GM19452 (cell line): Measurements from ENCODE around the gene PXK.

Source experiments
- ATAC-seq: cut with Tn5 transposase; IDR thresholded peaks from one replicate; pipeline ENCODE4 v1.9.1; 2021; ENCODE audit not compliant: unreplicated experiment

PXK gene

DNA sequence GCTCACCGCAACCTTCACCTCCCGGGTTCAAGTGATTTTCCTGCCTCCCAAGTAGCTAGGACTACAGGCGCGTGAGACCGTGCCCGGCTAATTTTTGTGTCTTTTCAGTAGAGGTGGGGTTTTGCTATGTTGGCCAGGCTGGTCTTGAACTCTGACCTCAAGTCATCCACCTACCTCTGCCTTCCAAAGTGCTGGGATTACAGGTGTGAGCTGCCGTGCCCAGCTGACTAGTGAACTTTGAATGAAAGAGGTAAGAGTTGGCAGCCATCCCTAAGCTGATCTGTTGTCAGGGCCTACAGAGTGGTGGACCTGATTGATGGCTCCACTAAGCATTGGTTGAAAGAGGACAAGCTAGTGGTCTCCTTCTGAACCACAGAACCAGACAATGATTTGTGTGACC is 15.3 kb downstream of the PXK start:
- ATAC-seq, result no peak

DNA sequence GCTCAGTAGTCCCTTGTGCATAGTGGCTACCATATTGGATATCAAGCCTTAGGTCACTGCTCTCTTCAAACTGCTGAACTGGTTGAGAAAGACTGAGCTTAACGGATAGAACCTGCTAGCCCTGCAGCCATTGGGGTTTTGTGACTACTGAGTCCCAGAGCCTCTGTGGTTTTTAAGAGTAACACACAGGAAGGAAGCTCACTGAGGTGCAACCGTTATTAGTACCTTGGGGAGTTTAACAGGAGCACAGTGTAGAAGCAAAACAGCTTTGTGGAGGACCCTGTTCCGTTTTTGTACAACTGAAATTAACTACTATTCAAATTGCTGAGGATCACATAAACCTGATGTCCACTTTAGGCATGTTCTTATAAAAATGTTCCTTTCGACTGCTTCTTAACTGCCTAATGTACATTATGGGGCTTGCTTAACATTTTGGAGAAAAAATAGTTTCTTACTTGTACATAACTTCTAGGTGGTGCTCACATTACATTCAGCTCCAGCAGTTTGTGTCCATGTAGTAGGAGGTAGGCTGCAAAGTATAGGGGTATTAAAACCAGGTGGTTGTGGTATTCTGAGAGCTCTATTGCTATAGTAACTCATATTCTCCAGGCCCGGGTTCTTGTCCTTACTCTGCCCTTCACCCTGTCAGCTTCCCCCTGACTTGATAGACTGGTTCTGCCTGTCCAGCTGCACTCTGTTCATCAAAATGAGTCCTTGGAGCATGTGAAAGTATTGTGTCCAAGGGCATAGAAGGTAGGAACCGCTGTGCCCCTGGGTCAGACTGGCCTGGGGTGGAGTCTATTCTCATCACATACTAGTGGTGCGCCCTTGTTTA is 17.3 kb downstream of the PXK start:
- peak; percentile 90 for ATAC-seq

DNA sequence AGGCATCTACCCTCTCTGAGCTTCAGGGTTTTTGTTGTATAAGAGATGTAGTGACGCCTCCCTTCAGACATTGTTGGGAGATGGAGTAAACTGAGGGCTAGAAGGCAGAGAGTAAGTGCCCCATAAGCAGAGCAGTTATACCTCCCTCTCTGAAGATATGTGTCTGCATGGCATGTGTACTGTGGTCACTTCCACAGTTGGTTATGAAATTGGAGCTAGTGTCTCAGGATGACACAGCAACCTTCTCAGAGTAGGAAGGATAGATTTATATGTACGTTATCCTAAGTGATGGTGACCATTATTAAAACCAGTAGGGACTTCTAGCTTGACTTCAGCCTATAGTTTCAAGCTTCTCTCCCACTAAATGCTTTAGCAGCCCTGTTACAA is 17.9 kb downstream of the PXK start:
- peak; percentile 3 for ATAC-seq

DNA sequence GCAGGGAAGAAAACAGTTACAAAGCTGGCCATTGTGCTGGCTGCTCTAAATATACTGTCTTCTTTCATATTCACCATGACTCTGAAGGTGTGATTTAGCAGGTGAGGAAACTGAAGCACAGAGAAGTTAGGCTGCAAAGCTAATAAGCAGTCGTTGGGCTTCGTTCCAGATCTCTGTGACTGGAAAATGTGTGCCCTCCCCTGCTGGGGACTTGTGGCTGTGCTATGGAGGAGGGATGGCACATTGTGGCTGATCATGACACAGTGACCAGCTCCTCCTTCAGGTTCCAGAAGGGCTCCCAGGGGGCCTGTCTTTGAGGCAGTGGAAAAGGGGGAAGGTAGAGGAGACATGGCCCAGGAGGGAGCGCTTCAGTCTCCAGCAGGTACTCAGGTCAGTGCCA is 19.2 kb downstream of the PXK start:
- no peak for ATAC-seq

DNA sequence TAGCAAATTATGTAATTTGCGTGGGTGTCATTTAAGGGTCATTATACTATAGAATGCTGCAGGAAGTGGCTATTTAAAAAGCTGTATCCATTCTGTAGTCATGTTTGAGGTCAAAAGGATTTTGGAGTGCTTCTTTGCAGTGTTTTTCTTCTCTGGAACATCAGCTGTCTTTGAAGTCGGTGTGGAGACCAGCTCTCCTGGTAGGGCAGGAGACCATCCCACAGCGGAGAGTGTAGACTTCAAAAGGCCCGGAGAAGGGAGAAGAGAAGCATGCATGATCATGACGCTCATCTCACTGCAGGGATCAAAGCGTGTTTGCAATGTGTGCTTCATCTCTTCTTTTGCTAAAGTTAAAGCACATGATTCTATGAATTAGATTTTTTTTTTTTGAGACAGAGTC is 19.9 kb downstream of the PXK start:
- ATAC-seq, result no peak

DNA sequence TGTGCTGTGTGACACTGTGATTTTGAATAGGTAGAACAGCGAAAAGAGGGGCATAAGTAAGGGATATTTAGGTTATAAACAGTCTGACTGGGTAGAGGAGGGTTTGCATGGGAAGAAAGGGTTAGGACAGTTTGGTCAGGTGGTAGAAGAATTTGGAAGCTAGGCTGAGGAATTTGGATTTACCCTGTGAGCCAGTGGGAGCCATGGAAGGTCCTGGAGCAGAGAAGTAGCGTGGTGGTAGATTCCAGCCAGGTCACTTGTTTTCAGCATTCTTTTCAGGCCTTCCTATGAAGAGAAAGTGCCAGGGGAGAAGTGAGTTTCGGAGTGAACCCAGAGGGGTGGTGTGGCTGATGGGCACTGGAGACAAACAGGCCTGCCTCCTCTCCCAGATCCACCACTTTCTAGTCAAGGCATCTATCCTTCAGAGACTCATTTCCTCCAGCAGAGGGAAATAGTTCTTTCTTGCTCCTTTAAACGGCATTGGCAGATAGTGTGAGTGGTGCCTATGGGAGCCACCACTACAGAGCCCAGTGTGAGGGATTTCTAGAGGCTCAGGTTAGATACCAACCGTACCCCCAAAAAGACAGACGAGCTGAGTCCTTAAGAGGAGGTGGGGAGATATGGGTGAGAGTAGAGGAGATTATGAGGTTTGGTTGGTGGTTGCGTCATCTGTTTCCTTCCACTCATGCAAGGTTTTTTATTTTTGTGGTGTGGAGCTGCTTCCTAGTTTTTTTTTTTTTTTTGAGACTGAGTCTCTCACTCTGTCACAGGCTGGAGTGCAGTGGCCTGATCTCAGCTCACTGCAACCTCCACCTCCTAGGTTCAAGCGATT is 21.2 kb downstream of the PXK start:
- ATAC-seq, result no peak

DNA sequence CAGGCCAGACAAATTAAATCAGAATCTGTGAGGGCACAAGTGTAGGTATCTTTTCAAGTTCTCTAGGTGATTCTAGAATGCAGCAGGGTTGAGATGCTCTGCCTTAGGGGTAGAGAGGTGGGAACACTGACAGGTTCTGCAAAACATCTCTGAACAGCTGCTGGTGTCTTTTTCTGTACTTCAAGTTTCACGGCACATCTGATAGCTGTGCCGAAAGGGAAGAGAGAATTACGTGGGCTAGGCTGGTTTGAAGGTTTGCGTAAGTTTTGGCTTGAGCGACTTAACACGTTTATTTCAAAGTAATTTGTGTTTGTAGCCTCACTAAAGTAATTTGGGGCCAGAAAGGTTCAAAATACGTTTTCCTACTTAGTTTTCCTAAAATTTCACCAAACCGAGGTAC is 22.5 kb downstream of the PXK start:
- no peak for ATAC-seq

DNA sequence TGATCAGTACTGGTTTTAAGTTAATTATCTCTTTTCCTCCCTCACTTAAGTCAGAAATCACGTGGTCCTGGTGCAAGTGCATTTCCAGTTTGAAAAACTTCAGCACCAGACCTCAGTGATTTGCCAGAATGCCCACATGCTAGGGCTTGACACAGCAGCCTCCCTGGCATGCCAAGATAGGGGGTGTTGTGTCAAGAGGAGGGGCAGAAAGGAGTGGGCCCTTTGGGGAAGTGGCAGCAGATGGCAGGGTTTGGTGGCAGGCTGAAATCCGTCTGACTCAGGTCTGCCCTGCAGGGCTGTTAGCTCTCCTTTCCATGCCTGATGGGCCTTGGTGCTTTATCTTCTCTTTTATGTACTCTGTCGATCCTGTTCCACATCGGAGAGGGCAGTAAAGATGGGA is 23.4 kb downstream of the PXK start:
- ATAC-seq, result no peak

DNA sequence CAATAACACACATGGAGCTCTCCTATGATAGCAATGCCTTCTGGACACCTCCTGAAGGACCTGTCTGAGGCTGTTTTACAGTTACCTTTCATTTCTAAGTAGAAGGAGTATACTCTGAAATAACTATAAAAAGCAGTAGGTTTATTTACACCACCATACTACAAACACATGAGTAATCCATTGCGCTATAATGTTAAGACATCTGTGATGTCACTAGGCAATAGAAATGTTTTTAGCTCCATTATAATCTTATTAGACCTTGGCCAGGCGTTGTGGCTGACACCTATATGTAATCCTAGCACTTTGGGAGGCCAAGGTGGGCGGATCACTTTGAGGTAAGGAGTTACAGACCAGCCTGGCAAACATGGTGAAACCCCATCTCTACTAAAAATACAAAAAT is 24.7 kb downstream of the PXK start:
- no peak for ATAC-seq

DNA sequence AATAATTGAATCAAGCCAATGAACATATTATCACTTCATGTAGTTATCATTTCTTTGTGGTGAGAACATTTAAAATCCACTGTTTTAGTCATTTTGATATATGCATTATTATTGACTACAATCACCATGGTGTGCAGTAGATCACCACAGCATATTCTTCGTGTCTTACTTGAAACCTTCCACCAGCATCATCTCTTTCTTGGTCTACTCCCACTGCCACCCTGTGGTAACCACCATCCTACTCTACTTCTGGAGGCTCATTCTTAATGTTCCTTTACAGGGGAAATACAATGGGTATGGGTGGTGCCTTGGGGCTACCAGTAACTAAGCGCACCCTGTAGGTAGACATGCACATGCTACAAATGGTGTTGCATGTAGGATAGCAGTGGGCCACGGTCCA is 25.4 kb downstream of the PXK start:
- no peak for ATAC-seq

DNA sequence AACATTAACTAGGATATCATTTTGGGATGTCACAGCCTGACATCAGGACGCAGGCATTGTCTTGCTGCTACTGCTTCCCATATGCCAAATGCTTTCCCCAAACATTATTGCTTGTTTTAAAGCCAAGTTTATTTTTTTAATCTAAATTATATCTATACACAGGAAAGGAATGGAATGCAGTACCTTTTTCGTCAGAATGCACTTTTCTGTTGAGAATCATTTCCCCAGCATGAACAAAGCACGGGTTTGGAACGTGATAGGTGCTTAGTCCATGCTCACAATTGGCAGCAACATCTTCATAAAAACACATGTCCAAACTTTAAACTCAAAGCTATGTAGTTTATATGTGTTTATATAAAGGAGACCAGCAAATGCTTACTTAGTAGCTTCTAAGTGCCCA is 26.1 kb downstream of the PXK start:
- ATAC-seq, result no peak

DNA sequence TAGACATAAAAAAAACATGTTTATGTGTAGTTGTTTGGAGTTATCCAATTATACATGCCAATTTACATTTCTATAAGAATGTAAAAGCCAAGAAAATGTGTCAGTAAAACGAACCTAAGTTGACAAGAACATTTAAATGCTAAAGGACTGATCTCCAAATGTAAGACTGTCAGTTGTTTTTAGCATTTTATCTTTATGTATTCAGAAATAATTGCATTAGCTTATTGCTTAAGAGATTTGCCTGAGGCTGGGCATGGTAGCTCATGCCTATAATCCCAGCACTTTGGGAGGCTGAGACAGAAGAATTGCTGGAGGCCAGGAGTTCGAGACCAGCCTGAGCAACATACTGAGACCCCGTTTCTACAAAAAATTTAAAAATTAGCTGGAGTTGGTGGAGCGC is 26.9 kb downstream of the PXK start:
- ATAC-seq, result no peak

DNA sequence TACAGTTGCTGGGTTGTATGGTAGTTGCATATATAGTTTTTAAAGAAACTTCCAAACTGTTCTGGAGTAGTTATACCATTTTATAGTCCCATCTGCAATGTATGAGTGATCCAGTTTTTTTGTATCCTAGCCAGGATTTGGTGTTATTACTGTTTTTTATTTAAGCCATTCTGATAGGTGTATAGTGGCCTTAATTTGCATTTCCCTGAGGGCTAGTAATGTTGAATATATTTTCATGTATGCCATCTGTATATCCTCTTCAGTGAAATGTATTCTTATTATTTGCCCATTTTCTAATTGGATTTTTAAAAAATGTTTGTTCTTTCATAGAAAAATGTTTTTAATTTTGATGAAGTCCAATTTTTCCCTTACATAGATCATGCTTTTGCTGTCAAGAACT is 29.2 kb downstream of the PXK start:
- no peak for ATAC-seq

DNA sequence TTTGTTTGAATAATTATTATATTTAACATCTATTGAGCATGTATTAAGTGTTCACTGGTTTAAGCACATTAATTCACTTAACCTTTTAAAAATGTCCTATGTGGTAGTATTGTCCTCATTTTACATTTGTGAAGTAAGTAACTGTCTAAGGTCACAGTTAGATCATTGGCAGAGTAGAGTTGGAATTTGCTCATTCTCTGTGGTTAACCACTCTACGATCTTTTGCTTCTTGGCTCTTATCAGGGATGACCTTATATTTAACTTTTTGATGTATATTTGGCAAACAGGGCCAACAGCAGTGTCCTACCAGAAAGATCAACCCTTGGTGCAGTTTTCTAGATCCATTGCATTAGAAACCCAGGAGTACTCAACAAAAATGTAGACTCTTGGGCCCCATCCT is 34.0 kb downstream of the PXK start:
- ATAC-seq, result no peak

DNA sequence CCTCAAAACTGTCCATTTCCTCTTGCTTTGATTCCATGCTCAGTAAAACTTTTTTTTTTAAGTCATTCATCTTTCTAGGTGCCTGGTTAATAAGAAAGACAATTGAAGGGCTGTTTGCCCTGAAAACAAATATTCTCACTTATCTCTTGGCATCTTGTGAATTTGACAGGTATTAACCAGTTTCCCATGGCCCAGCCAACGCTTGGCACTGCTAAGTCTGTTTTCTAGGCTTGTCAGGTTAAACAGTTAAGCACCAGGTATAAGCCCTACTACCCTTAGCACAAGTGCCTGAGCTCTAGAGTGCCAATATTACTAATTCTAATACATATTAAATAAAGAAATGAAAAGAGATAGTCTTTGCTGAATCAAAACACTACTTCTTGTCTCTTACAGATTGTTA is 36.3 kb downstream of the PXK start:
- no peak for ATAC-seq

DNA sequence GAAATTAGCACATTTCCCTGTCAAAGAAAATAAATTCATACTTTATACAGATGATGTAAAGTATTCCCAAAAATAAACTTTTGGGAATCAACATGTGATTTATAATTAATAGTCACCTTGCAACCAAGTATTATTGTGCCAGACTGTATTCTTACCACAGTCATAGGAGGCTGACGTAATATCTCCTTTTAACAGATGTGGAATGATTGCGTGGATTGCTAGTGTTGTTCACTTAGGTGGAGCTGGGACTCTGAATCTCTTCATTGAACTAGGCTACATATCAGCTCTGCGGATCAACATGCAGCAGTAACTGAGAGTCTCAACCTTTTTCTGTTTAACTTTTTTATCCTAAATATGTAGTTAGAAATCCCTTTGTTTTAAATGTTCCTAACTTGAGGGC is 37.2 kb downstream of the PXK start:
- no peak for ATAC-seq

DNA sequence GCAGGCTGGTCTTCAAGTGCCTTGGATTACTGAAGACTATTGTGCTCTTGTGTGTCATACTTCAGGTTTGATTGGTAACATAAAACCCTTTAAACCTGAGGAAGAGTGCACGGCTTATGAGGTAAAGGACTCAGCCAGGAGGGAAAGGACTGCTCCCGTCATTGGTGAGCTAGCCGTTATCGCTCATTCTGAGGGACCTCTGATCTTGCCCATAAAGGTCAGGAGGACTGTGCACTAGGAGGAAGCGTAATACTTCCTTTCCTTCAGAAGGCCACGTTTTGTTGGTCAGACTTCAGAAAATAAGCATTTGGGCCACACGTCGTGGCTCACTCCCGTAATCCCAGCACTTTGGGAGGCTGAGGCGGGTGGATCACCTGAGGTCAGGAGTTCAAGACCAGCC is 37.7 kb downstream of the PXK start:
- ATAC-seq, result no peak

DNA sequence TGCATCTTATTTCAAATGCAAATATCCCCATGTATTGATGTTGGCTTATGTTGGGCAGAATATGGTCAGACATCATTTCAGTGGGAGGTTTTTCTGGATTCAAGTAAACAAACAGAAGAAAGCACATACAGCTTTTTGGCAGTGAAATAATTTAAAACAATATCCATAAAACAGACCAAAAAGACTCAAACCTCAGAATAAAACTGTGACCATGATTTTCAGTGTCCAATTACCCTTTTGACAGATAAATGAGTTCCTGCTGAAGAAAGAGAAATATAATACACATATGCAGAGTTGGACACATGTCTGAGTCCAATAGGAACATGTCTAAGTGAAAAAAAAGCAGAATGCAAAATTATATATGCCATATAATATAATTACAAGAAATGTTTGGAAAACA is 39.1 kb downstream of the PXK start:
- no peak for ATAC-seq

DNA sequence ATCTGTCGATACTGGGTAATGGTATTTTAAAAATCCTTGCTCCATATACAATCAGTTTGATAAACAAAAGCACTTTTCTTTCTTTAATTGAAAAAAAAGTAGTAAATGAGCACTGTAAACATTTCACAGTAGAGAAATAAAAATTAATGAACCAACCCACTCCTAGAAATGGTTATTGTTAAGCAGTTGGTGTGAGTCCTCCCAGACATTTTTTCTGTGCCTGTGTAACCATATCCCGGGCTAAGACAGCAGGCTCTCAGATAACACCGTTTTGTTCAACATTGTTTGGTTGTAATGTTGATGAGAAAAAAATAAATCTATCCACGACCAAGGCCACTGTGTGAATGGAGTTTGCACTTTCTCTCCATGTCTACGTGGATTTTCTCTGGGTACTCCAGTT is 42.6 kb downstream of the PXK start:
- no peak for ATAC-seq

DNA sequence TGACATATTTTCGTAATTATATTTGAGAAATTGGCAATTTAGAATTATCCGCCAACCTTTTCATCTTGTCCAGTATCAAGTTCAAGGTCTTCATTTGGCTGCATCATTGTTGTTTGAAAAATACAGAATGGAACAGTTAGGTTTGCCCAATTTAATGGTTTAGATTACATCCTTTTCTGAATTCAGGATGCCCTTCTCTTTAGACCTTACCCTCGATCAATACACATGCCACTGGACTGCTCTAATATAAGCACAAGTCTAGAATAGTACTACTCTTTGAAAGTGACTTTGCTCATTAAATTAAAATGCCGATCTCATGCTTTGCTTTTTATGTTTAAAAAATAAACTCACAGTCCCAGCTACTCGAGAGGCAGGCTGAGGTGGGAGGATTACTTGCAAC is 44.5 kb downstream of the PXK start:
- ATAC-seq, result no peak

DNA sequence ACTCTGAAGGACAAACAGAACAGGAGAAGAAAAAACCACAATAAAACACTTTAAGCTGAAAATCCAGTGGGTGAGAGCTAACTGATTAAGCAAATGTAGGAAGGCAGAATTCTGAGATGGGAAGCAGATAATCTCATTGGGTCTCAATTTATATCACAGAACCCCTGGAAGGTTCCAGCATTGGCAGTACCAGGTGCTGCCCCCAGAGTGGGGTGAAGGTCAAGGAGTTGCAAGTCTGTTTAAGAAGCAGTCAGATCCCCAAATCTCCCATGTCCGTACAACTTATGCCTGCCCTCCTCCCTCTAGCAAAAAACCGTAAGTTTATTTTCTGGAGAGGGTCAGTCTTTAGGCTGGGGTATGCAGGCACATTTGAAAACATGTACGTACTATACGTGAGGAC is 45.1 kb downstream of the PXK start:
- ATAC-seq, result no peak

DNA sequence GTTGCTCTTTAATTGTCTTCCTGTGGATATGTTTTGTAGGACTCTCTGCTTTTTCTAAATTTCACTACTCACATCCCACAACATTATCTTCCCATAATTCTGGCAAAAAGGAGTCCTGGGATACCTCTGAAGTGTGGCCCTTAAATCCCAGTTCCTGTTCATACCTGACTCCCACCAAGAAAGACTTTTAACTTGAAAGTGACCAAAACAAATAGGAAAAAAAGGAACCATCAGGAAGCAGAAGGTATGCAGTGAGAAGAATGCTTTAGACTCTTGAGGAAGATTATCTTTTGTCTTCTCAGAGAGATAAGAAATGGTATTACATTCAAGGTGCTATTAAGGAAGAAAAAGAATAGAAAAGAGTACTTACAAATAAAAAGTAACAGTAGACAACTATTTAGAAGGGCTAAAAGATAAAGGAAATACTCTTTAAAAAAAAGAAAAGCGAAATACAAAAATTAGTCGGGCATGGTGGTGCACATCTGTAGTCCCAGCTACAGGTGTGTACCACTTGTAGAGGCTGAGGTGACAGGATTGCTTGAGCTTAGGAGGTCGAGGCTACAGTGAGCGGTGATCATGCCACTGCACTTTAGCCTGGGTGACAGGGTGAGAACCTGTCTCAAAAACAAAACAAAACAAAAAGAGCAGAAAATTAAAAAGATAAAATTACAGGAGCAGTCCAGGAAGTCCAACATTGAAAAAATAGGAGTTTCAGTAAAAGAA is 46.8 kb downstream of the PXK start:
- ATAC-seq, result no peak
